ENCODE data around the gene CNOT2.
A peak's percentile ranks its signal among the peaks of the same experiment; 100 is the strongest.

The CNOT2 gene

GRCh38 chr12:70240673-70241072, 2.6 kb upstream of the CNOT2 start (continued):
- no peak for TF ChIP-seq PATZ1 (CRISPR knock-in tag; IDR thresholded peaks at IDR 0.05; ENCODE audit: borderline replicate concordance)
- no peak for TF ChIP-seq TCF4 (CRISPR knock-in tag; IDR thresholded peaks at IDR 0.05; ENCODE audit: borderline replicate concordance)
- no peak for TF ChIP-seq TOX (CRISPR knock-in tag; IDR thresholded peaks at IDR 0.05; ENCODE audit: borderline replicate concordance)
- TF ChIP-seq ARNTL (CRISPR knock-in tag; IDR thresholded peaks at IDR 0.05; ENCODE audit: borderline replicate concordance, low read depth): no peak

GRCh38 chr12:70241845-70242244, 1.4 kb upstream of the CNOT2 start:
- ATAC-seq: no peak
- TF ChIP-seq TCF4 (CRISPR knock-in tag; IDR thresholded peaks at IDR 0.05; ENCODE audit: borderline replicate concordance) (no peak), GLIS3 (CRISPR knock-in tag; IDR thresholded peaks at IDR 0.05) (no peak), POU6F1 (CRISPR knock-in tag; IDR thresholded peaks at IDR 0.05; ENCODE audit: borderline replicate concordance, low read depth) (no peak), PPARA (CRISPR knock-in tag; IDR thresholded peaks at IDR 0.05; ENCODE audit: borderline replicate concordance) (no peak), CSRNP3 (CRISPR knock-in tag; IDR thresholded peaks at IDR 0.05) (no peak), PATZ1 (CRISPR knock-in tag; IDR thresholded peaks at IDR 0.05; ENCODE audit: borderline replicate concordance) (no peak), ESRRG (CRISPR knock-in tag; IDR thresholded peaks at IDR 0.05) (no peak), ZNF70 (CRISPR knock-in tag; IDR thresholded peaks at IDR 0.05) (no peak)

GRCh38 chr12:70243510-70244371, 508 bp downstream of the CNOT2 start:
- TF ChIP-seq CSRNP3 (CRISPR knock-in tag; IDR thresholded peaks at IDR 0.05) (no peak), ESRRG (CRISPR knock-in tag; IDR thresholded peaks at IDR 0.05) (no peak), BACH2 (CRISPR knock-in tag; IDR thresholded peaks at IDR 0.05; ENCODE audit: borderline replicate concordance) (no peak), ZNF8 (CRISPR knock-in tag; IDR thresholded peaks at IDR 0.05) (no peak), ZNF565 (CRISPR knock-in tag; conservative IDR thresholded peaks at IDR 0.05; ENCODE audit: low read depth) (no peak), POU6F1 (CRISPR knock-in tag; IDR thresholded peaks at IDR 0.05; ENCODE audit: borderline replicate concordance, low read depth) (no peak), ARNTL (CRISPR knock-in tag; IDR thresholded peaks at IDR 0.05; ENCODE audit: borderline replicate concordance, low read depth) (no peak), OSR1 (CRISPR knock-in tag; IDR thresholded peaks at IDR 0.05) (no peak)
- peak; percentile 81 for ATAC-seq

- ATAC-seq: no peak
- TF ChIP-seq CSRNP3 (CRISPR knock-in tag; IDR thresholded peaks at IDR 0.05) (no peak), PATZ1 (CRISPR knock-in tag; IDR thresholded peaks at IDR 0.05; ENCODE audit: borderline replicate concordance) (no peak), OSR1 (CRISPR knock-in tag; IDR thresholded peaks at IDR 0.05) (no peak), TOX (CRISPR knock-in tag; IDR thresholded peaks at IDR 0.05; ENCODE audit: borderline replicate concordance) (no peak), ZNF565 (CRISPR knock-in tag; conservative IDR thresholded peaks at IDR 0.05; ENCODE audit: low read depth) (no peak), ZC3H10 (CRISPR knock-in tag; IDR thresholded peaks at IDR 0.05) (no peak)
Observed at GRCh38 chr12:70244409-70244808, 1.2 kb downstream of the CNOT2 start.

All from SK-N-SH treated with all-trans-retinoic acid at 6 μM for 48 hours (cell line).